ENCODE data around the gene KCNJ15.
A peak's percentile ranks its signal among the peaks of the same experiment; 100 is the strongest.

KCNJ15 gene

DNA sequence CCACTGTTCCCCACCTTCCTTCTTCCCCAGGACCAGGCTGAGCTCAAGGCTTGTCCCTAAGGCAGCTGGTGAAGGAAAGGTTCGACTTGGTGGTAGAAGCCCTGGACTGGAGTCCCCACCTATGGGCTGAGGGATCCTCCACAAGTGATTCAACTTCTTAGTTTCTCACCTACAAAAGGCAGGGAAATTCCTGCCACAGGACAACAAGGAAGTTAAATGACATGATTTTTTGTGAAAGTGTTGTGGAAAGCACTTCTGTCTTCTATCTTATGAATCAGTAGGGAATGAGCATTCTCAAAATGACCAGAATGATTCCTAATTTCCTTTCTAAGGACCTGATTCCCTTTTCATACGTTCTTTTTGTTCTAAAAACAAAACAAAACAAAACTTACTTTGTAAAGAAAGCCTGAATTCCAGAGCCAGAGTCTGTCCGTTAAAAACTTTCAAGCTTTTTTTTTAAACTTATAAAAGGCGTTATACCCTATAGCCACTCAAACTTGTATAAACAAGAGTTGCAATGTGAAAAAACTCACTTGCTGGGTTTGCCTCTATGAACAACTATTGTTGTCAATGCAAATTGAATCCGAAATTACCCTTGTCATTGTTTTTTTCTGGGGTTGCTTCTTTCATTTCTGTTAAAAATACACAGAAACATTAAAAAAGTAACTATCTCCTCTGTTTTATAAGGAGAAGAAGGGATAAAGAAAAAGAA, 12.2 kb downstream of the KCNJ15 start:
- DNase-seq = no peak

DNA sequence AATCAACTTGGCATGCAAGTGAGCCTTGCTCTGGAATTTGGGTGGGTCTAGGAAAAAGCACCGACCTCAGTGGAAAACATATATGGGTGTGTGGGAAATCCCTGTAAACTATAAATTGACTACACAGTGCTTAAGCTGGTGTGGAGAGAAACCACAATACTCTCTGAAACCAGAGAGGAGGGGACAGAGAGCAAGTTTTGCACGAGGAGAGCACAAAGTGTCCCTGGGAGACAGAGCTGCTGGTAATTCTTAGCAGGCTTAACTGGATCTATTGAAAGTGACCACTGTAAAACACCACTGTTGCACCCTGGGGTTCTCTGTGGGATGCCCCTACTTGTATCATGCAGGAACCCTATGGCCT, 12.8 kb downstream of the KCNJ15 start:
- DNase-seq = no peak

DNA sequence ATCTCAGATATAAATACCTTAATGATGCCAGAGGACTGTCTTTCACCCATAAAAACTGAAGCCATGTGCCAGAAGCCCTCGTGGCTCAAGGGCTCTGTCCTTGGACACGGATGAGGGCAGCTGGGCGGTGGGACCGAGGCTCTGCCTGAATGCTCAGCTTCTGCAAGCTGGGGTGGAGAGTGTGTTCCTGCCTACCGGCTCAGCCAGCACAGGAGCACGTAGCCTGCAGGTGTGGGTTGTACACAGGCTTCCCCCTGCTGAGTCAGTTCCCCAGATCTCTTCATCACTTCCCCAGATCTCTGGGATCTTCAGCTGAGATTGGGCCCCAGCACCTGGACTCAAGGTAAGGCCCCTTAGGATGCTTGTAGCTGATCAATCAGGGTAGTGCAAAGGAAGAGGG, 15.4 kb downstream of the KCNJ15 start:
- no peak for DNase-seq

DNA sequence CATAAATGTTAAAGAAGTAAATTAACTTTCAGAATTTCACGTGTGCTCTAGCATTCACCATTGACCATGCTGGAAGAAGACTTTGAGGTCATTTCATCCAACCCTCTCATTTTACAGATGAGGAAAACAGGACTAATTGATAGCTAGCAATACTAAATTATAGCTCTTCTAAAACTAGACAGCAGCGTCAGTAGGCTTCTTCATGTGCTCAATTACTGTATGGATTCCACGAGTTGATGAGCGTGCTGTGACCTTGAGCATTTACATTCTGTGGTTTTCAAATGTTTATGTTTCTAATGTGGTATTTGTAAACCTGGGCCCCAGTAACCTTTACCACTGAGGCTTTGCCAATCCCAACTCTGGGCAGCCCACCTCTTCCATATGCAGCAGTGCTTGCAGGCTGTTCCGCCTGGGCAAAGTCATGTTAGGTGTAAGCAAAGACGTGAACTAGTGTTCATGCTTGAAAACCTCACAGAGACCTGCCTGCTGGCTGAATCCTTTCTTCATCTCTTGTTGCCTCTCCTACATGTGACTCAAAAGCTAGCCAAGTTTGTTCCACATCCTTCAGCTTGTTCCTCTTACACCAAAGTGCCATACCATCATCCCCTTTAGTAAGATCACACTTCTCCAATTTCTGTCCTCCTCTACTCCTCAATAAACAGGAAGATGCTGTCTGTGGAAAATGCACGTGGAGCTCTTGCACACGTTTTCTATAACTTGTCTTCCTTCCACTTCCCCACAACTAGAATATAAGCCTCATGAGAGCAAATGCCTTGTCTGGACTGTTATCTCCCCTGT, 17.2 kb downstream of the KCNJ15 start:
- DNase-seq = no peak

DNA sequence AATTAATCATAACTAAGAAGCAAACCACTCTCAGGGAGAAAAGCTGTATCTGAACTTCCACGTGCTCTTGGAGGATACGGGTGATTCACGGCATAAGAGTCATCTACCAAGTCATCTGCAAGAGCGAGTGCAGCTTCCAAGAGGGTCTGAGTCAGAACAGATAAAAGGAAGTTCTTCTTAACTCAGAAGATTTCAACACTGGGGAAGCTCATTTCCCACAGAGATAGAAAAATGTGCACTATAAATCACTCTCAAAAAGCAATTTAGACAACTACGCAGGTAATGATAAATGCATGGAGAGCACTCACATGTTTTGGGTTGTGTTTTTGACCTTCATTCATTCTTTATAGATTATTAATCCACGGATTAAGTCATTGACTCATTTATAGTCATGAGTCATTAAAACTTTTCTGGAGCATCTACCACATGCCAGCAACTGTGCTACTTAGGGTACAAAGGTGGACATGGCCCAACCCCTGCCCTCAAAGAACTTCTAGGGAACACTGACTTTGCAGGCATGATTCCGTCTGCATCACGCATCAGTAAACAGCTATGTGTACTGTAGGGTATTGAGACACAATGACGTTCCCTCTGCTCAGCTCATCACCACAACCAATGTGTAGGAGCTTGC, 20.8 kb downstream of the KCNJ15 start:
- peak; percentile 54 for DNase-seq

DNA sequence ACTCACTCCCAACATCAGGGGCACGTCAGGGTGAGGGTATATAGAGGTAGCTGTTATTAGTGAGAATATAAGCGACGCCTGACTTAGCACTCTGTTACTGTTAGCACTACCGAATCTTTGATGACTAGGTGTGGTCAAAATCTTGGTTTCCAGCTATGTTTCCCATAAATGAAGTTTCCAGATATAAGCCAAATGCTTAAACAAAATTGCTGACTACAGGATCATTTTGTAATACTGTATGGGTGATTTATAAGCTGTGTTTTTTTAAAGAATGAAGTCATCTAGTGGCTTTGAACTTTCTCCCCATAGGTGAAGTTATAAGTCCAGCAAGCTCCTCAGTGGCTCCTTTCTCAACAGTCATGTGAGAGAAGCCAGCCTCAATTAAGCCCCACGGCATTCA, 23.7 kb downstream of the KCNJ15 start:
- DNase-seq = no peak

DNA sequence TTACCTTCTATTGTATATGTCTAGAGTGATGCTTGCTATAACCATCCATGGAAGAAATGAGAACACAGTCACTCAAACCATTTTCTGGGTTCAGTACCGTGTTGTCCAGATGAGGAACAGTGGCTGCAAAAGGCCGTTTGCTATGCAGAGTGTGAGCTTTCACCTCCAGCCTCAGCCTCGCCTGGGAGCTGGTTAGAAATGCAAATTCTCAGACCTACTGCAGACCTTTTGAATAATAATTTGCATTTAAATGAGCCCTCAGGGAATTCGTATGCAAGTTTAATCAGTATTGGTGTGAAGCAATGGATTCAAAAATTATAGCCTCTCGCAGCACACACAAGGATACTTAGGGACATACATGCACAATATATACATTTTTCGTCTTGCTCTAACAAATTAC, 24.1 kb downstream of the KCNJ15 start:
- DNase-seq = no peak

DNA sequence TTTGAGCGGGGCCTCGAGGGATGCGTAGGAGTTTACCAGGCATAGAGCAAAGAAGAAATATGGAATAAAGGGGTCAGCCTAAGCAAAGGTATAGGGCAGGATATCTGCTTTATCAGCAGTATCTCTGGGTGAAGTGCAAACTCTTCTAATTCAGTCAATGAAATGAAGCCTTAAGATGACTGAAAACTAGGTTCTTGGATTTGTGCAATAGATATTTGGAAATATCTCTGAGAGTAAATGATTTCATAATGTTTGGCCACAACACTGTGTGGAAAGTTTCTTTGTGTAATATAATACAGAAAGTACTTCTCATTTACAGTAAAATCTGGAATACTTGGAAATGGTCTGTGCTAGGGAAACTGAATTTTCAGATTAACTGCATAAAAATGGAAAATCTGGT, 26.1 kb downstream of the KCNJ15 start:
- DNase-seq = no peak

DNA sequence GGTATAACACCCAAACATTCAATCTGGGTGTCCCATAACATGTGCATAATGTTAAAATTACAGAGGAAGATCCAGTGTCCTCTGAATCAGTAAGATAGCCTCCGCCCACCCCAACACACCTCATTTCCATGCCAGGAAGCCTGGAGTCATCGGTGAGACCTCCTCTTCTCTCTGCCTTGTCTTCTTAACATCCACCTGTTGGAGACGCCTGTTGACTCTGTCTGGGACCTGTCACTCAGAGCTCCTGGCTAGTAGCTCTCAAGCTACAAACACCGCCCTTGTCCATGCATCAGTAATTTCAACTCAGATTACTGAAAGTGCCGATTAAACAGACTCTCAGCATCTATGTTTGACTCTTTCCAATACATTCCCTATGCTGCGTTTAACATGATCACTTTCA, 27.4 kb downstream of the KCNJ15 start:
- no peak for DNase-seq

DNA sequence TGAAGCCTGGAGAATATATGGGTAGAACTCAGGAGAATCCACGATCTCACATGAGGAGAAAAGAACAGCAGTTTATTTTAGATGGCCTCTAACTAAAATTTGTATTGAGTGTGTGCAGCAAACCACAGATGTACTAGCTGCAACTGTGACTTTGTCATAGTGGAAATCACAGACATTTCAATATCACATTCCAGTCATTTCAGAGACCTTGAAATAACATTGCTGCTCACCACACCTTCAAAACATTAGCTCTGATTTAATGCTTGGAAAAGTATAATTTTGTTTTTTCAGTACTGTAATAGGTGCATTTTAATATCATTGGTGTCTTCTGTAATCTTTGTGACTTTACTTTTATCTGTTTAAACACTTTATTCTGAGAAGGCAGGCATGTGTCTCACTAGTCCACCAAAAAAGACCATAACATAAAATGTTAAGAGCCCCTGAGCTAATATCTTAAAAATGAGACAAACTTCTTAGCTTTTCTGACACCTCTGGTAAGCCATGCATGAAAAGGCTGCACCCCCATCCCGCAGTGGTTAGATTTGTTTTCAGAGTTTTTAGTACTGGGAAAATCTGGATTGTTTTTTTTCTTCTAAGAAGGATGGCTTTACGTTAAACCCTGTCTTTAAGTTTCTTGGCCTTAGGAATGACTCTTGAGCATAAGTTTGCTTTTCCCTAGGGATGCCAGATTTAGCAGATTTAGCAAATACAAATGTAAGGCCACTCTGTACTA, 30.1 kb downstream of the KCNJ15 start:
- DNase-seq = no peak

DNA sequence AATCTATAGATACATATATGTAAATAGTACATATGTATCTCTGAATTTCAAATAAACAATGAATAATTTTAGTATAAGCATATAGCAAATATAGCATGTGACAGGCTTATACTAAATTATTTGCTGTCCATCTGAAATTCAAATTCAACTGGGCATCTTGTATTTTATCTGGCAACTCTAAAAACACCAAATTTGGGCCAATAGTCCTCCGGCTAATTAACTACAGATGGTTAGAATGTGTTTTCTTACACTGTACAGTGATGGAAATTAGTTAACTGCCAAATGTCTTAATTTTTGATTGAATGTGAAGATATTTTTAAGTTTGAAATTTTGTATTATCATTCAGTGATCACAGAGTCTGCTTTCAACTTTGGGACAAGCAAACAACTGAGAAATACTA, 30.7 kb downstream of the KCNJ15 start:
- no peak for DNase-seq

DNA sequence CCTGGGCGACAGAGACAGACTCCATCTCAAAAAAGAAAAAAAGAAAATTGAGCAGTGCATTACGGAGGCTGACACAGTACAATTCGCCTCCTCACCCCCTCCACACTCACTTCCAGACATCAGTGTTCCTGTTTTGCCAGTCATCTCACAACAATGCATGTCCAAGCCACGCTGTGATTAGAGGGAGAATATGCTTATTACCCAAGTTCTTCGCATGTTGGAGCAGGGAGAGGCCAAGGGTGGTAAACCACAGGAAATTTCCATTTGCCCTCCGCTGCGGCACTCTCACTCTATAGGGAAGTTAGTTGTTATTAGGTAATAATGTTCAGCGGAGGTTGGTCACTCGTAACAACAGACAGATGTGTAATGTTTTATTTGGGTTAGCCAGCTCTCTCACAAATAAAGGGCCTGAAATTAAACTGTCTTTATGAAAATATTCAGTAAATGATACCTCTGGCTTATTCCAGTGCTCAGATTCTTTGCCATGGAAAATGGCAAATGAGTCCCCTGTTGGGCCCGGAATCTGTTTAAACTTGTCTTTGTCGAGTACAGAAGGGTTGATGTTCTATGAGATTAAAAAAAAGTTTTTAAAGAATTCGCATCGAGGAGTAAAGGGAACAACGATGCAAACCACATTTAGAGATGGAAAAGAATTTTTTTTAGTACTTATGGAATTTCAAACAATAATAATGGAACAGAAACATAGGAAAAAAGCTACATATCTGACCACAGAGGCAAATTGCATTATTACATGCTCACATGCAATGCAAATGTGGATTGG, 33.1 kb downstream of the KCNJ15 start:
- peak; percentile 18 for DNase-seq

DNA sequence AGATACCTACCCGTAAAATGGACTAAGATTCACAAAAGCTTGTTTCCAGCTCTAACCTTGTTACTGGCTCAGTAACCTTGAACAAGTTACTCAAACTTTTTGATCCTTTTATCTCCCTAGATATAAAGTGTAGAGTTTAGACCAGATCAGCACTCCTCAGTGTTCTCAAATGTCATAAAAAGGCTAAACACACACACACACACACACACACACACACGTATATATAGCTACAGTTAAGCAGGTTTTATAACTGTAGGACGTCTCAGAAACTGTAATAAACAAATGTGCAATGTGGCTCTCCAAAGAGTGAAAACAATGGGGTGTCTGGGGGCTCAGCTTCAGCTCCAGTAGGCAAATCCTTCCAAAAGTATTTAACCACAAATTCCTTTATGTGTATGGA, 34.0 kb downstream of the KCNJ15 start:
- DNase-seq = no peak

DNA sequence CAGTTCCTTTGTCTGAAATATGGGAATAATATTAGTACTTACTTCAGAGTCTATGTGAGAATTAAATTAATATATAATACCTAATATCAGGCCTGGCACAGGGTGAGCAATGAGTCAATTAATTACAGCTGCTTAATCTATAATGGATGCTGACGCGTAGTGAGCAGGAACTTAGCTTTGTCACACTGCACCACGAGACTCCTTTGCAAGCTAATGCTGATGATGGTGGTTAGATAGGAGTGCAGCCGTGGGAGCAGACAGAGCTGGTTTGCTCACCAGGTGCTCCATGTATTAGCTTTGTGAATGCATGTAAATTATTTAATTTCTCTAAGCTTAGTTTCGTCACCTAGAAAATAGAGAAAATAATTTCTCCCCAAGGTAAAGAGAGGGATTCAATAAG, 35.1 kb downstream of the KCNJ15 start:
- no peak for DNase-seq

DNA sequence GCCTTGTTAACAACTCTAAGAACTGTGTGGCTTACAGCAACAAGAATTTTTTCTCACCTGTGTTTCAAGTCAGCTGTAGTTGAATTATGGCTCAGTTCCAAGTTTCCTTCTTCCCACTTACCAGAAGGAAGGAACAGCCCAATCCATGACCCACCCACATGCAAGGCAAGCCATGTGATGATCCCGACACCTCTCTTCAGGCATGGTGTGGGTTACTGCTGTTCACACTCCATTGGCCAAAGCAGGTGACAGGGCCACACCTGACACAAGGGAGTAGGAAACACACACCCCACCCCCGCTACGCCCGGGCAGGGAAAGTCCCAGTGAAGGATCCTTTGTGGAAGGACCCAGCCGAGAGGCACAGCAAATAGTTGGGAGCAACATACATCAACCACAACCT, 36.3 kb downstream of the KCNJ15 start:
- DNase-seq = no peak

DNA sequence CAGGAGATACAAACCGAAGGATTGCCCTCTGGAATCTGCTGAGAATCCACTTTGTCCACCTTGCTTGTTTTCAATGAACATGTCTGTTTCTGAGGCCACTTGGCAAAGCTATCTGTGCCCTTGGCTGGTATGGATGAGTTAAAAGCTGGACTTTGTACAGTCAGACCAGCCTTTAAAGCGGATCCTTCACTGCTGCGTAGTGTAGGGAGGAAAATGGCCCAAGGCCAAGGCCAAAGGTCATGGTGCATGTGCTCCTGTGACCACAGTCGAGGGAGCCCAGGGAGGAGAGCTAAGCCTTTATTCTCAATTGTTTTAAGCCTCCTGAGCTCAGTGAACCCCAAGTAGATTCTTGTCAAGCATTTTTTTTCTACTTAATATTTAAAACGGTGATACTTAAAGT, 37.0 kb downstream of the KCNJ15 start:
- peak; percentile 21 for DNase-seq

DNA sequence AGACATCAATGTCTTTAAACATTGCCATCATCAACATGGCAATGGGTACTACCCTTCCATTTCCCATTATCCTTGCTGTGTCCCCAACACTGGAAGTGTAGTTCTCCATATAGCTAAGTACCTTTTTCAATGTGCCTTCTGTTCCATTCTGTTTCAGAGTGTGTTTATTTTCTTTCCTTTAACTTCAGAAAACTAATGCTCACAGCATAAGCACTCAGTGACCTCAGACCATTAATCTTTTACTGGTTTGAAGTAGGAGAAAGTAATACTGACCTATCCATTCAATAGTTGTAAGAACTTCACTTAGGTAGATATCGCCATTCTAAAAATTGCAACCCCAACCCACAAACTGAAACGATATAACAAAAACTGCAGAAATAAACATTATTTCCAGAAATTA, 37.8 kb downstream of the KCNJ15 start:
- DNase-seq = no peak

DNA sequence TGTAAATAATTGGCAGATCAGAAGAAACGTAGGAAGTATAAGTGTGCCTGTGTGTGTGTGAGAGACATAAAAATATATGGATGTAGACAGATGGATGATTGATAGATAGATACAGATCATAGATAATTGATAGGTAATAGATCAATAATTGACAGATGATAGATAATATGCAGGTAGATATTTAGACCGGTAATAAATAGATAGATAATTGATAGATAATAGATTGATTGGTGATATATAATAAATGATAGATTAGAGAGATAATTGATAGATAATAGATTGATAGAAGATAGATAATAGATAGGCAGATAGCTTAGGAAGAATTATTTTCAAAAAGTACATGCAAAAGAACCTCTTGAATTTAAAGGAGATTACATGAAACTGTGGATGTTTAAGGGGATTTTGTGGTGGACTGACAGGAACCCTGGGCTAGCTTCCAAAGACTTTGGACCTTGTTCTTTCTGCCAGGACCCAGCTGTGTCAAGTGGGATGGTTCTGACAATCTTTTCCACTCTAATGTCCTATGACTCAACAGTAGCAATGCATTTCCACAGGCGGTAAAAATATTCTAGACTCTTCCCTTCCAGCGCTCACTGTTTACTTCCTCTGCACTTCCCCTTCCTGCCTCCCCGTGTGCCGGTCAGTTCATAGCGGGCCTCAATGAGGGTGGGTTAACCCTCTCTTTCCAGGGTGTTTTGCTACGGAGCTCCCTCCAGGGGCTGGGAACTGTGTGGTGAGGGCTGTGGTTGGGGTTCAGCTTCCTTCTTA, 39.4 kb downstream of the KCNJ15 start:
- no peak for DNase-seq

DNA sequence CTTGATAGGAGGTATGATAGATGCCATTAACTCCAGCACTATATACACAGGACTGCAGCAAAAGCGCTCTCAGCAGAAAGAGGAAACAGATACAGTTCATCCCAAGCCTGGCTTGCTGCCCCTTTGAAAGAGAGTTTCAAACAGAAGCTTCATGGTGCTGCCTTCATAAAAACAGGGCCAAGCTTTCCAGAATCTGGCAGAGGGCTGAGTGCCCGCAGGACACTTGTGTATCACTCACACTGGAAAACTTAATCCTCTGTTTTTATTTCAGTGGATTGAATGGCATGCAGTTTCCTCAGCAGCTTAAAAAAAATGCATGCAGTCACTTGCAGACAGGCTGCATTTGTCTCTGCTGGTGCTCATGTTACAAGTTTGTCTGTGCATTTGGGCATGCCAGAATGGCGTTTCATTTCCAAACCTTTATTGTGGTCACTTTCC, 40.4 kb downstream of the KCNJ15 start:
- DNase-seq = no peak

DNA sequence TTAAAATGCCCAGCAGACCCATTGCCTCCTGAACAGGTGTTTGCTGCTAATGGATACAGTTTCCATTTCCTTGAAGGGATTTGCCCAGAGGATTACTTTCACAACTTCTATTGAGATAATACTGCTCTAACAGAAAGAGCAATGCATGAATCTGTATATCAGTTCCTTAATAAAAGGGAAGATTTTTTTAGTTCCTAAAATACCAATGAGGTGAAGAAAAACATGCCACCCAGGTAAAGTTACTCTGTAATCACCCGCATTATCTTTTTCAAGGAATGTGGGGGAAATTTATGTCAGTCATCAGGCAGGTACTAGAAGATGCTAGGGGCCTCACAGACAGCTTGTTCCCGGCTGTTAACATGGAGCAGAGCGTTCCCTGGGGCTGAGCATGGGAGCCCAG, 41.1 kb downstream of the KCNJ15 start:
- no peak for DNase-seq

DNA sequence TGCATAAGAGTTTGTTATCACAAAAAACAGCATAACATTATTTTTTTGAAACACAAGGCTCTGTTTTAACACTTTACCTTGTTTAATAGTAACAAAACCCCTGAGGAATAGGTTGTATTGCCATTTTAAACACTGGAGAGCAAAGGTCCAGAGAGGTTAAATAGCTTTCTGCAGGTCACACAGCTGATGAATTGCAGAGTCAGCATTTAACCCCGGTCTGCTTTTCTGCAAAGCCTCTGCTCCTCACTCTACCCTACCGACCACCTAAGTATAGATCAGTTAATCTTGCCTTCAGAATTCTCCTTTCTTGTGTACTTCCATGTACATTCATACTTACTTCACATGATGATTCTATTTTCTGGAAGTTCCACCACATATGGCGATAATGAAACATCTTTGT, 42.0 kb downstream of the KCNJ15 start:
- no peak for DNase-seq

DNA sequence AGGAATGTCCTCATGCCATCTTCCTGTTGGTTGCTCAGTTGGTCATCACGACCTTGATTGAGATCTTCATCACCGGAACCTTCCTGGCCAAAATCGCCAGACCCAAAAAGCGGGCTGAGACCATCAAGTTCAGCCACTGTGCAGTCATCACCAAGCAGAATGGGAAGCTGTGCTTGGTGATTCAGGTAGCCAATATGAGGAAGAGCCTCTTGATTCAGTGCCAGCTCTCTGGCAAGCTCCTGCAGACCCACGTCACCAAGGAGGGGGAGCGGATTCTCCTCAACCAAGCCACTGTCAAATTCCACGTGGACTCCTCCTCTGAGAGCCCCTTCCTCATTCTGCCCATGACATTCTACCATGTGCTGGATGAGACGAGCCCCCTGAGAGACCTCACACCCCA, 42.9 kb downstream of the KCNJ15 start:
- DNase-seq = no peak
